Lower leg skin (tissue), 4 donors: ENCODE measurements around the gene SORCS2. TPM values are rescaled to one million over a fixed set of nuclear protein-coding genes. Genes with fewer than 3 reads are reported as not detected.

Experiments
- DNase-seq, 2 donors: peaks; one replicate each; pipeline ENCODE4 v3.0.0-alpha.2; 2019; ENCODE audit warnings: low spot score in 2 of 2
- H3K4me3 ChIP-seq: fragments of 200-600 bp; sonication (generic); 2 replicates; pipeline ENCODE4 v1.5.1; 2017; ENCODE audit warnings: mild to moderate bottlenecking, low read depth; ENCODE audit not compliant: poor library complexity, severe bottlenecking
- POLR2A ChIP-seq, 2 donors: fragments of 450-650 bp; IDR thresholded peaks; one replicate each; pipeline ENCODE4 v1.6.1; 2016 to 2017; ENCODE audit warnings: antibody characterized with exemption in 2 of 2, mild to moderate bottlenecking in 1 of 2, moderate library complexity in 1 of 2
- WGBS, 2 donors: methylation state at CpG; one replicate each; pipeline ENCODE4 v1.1.5; 2018; 5-methylcytosine and 5-hydroxymethylcytosine counted together
- intact Hi-C: fragments of 100-400 bp; cut with DNase I; formaldehyde crosslinking; loops from one replicate; pipeline ENCODE4 v1.15.0; 2023; ENCODE audit warnings: low total_unique reads
- total RNA-seq, 4 donors: library from RNA; depleted of rRNA; stranded (reverse); fragments of >200 nt; gene quantifications; one replicate each; pipeline ENCODE4 v1.1.0, GENCODE V29; 2016
- TF ChIP-seq, protein P1 (sequence below), 3 donors: fragments of 450-650 bp; IDR thresholded peaks; one replicate each; pipeline ENCODE4 v1.5.1; 2016; ENCODE audit warnings: antibody characterized with exemption in 3 of 3, mild to moderate bottlenecking in 3 of 3, moderate library complexity in 2 of 3

SORCS2 gene
- total RNA-seq, 4 donors from 2014 or later = 1.1 to 6.4 (median 1.5) TPM

DNA sequence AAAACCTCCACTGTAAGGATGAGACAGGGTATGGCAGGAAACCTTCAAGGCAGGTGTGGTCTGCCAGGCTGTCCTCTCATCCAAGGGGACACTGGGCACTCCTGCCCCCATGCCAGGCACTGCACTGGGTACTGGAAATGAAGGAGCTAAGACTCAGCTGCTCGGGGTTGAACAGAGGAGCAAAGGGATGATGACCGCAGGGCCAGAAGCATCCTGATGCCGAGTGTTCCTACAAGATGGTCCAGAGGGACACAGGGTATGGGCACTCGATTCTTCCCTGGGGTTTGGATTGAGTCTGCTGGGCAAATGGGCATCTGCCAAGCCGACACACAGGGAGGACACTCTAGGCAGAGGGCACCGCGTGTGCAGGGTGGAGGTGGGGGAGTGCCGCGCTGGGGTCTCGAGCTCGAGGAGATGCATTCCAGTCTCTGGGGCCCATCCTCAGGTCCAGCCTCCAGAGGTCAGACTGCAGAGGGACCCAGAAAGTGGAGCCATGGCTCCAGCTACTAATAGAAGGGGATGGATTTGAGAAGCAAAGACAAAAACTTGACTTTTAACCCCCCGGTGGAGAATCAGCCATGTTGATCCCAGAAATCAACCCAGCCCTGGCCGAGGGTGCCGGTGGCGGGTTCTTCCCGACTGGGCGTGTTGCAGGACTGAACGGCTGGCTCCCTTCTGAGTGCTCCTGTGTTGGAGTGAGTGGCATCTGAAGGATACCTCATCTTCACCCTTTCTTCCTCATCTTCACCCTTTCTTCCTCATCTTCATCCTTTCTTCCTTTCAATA lies 500.3 kb downstream of the SORCS2 start:
- intact Hi-C loops = no loop called here
- TF ChIP-seq, protein P1, sequence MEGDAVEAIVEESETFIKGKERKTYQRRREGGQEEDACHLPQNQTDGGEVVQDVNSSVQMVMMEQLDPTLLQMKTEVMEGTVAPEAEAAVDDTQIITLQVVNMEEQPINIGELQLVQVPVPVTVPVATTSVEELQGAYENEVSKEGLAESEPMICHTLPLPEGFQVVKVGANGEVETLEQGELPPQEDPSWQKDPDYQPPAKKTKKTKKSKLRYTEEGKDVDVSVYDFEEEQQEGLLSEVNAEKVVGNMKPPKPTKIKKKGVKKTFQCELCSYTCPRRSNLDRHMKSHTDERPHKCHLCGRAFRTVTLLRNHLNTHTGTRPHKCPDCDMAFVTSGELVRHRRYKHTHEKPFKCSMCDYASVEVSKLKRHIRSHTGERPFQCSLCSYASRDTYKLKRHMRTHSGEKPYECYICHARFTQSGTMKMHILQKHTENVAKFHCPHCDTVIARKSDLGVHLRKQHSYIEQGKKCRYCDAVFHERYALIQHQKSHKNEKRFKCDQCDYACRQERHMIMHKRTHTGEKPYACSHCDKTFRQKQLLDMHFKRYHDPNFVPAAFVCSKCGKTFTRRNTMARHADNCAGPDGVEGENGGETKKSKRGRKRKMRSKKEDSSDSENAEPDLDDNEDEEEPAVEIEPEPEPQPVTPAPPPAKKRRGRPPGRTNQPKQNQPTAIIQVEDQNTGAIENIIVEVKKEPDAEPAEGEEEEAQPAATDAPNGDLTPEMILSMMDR (IDR thresholded peaks at IDR 0.05) = no peak
- no peak for TF ChIP-seq POLR2A (IDR thresholded peaks at IDR 0.05)
- WGBS, 2 donors = 90 to 92% methylated on average over 18 of the region's 18 CpGs
- no peak for DNase-seq
- no peak overlapping the region for H3K4me3 ChIP-seq

- no peak for DNase-seq
- WGBS, 2 donors = 85% methylated on average over 6 of the region's 6 CpGs
- no peak for TF ChIP-seq POLR2A (IDR thresholded peaks at IDR 0.05)
- TF ChIP-seq, protein P1 (IDR thresholded peaks at IDR 0.05) = no peak
- intact Hi-C loops = no loop called here
- H3K4me3 ChIP-seq = no peak overlapping the region
Measured at GRCh38 chr4:7693237-7693608, 500.9 kb downstream of the SORCS2 start.

- DNase-seq = no peak
- no peak overlapping the region for H3K4me3 ChIP-seq
- 87 to 92% methylated on average over 12 of the region's 12 CpGs for WGBS, 2 donors
- intact Hi-C loops = no loop called here
- TF ChIP-seq POLR2A (IDR thresholded peaks at IDR 0.05) = no peak
- TF ChIP-seq, protein P1 (IDR thresholded peaks at IDR 0.05) = no peak
Measured at GRCh38 chr4:7693711-7694110, 501.4 kb downstream of the SORCS2 start.

GRCh38 chr4:7694324-7694723 lies 502.0 kb downstream of the SORCS2 start:
- TF ChIP-seq, protein P1 (IDR thresholded peaks at IDR 0.05) = no peak
- no peak for TF ChIP-seq POLR2A (IDR thresholded peaks at IDR 0.05)
- intact Hi-C loops = no loop called here
- DNase-seq = no peak
- no peak overlapping the region for H3K4me3 ChIP-seq
- WGBS, 2 donors = 62 to 70% methylated on average over 13 of the region's 13 CpGs

DNA sequence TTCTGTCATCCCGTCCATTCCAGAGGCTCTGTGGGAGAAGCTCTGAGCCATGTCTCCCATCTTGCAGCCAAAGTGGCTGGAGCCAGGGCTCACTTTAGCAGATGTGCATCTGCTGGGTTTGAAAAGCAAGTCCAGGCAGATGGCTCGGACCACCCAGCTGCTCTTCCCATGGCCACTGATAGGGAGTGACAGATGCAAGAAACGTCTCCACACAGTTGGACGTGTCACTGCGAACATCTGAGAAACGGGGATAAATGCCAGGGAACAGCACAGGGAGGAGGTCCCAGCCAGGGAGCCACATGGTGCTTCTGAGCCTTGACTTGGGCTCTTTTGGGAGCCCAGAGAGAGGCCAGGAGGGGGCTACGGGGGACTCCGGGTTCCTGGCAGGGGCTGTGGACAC lies 505.0 kb downstream of the SORCS2 start:
- DNase-seq = no peak
- no peak overlapping the region for H3K4me3 ChIP-seq
- TF ChIP-seq, protein P1 (IDR thresholded peaks at IDR 0.05) = no peak
- no peak for TF ChIP-seq POLR2A (IDR thresholded peaks at IDR 0.05)
- intact Hi-C loops = no loop called here
- WGBS, 2 donors = 34 to 57% methylated on average over 8 of the region's 8 CpGs

DNA sequence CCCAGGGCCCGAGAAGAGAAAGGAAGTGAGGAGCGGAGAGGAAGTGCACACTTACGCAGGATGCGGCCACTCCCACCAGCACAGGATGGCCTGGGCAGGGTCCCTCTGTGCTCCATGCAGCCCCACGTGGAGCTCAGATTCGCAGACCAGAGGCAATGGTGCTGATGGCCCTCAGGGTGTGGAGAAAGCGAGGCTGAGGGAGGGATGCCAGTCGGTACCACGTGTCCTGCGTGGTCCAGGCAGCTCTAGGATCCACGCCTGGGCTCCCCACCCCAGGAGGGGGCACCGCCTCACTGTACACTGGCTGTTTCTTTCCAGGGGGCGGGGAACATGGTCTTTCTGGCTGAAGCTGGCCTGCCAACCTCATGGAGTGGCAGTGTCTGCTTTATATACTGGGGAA lies 505.5 kb downstream of the SORCS2 start:
- intact Hi-C loops = no loop called here
- DNase-seq = no peak
- 75 to 80% methylated on average over 13 of the region's 13 CpGs for WGBS, 2 donors
- H3K4me3 ChIP-seq = no peak overlapping the region
- no peak for TF ChIP-seq POLR2A (IDR thresholded peaks at IDR 0.05)
- TF ChIP-seq, protein P1 (IDR thresholded peaks at IDR 0.05) = no peak
